ENCODE measurements around the gene MYO5B. TPM values are rescaled to one million over a fixed set of nuclear protein-coding genes. Genes with fewer than 3 reads are reported as not detected.
A peak's percentile ranks its signal among the peaks of the same experiment; 100 is the strongest.

MYO5B gene
- total RNA-seq, 5 donors from 2014 or later (not counting 1 experiment from before 2014, with no cell fraction given) = 0.09 to 0.72 (median 0.50) TPM; not detected in 2

GRCh38 chr18:49967171-49967570, 227.8 kb downstream of the MYO5B start:
- Histone ChIP-seq H3K4me3 (ENCODE audit: control insufficient read depth in 1 of 2, extremely low read depth in 1 of 2, low read length in 1 of 2) (no peak overlapping the region), H3K27ac (ENCODE audit: low read length) (no peak overlapping the region), H3K9me3 (no peaks in the 10 kb centered on the region), H3K36me3 (ENCODE audit: control insufficient read depth in 2 of 2, extremely low read depth in 1 of 2, insufficient read depth in 1 of 2, low read length in 1 of 2) (no peaks in the 10 kb centered on the region), H3K4me1 (ENCODE audit: control insufficient read depth in 1 of 2, extremely low read depth in 1 of 2, insufficient read depth in 2 of 2, low read length in 2 of 2) (no peaks in the 10 kb centered on the region), H3K27me3 (replicated peaks in 1 of 2; ENCODE audit: control insufficient read depth in 2 of 2, extremely low read depth in 1 of 2, insufficient read depth in 2 of 2, low read length in 1 of 2) (peaks cover 0 to 14% of the 10 kb centered on the region in 2 experiments)
- DNase-seq = no peak
- ChIA-PET CTCF (no interaction called here), POLR2A (no interaction called here)
- H3K9me3 Mint-ChIP-seq = no peaks in the 10 kb centered on the region
- peaks cover 0 to under 1% (median 0%) of the 10 kb centered on the region in 3 donors for H3K4me1 Mint-ChIP-seq
- WGBS (ENCODE audit: insufficient coverage) = no CpG with 5 or more reads among the region's 4 CpGs
- no peak overlapping the region for H3K4me3 Mint-ChIP-seq
- H3K36me3 Mint-ChIP-seq = no peaks in the 10 kb centered on the region
- no peak for ATAC-seq (replicated peaks in 1 of 4)
- H3K27me3 Mint-ChIP-seq = peaks cover 9% of the 10 kb centered on the region in 2 donors
- no peak overlapping the region for H3K27ac Mint-ChIP-seq

DNA sequence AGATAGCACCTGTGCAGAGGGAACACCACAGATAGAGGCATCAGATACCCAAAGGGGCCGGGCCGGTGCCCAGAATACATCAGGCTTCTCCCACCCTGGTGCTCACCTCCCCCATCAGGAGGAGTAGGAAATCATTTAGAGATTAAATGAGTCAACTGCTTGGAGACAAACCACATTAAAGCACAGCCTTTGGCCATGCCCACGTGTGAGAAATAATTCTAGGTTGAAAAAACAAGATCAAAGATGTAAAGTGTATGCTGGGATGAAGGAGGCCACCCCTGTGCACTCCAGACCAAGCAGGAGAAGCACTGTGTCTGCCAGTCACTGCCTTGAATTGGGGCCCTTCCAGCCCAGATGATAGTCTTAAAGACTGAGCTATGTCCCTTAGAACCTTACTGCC, 228.9 kb downstream of the MYO5B start:
- peaks cover 9 to 12% (median 10%) of the 10 kb centered on the region in 3 donors for H3K4me1 Mint-ChIP-seq
- no peaks in the 10 kb centered on the region for H3K36me3 Mint-ChIP-seq
- H3K4me3 Mint-ChIP-seq = no peak overlapping the region
- DNase-seq (no peak), ATAC-seq (replicated peaks in 1 of 4) (no peak)
- Histone ChIP-seq H3K27me3 (replicated peaks in 1 of 2; ENCODE audit: control insufficient read depth in 2 of 2, extremely low read depth in 1 of 2, insufficient read depth in 2 of 2, low read length in 1 of 2) (peaks cover 0 to 14% of the 10 kb centered on the region in 2 experiments), H3K9me3 (no peaks in the 10 kb centered on the region), H3K4me1 (ENCODE audit: control insufficient read depth in 1 of 2, extremely low read depth in 1 of 2, insufficient read depth in 2 of 2, low read length in 2 of 2) (peaks cover 0 to under 1% of the 10 kb centered on the region in 2 experiments), H3K36me3 (ENCODE audit: control insufficient read depth in 2 of 2, extremely low read depth in 1 of 2, insufficient read depth in 1 of 2, low read length in 1 of 2) (no peaks in the 10 kb centered on the region), H3K4me3 (ENCODE audit: control insufficient read depth in 1 of 2, extremely low read depth in 1 of 2, low read length in 1 of 2) (no peak overlapping the region), H3K27ac (ENCODE audit: low read length) (no peak overlapping the region)
- H3K9me3 Mint-ChIP-seq = no peaks in the 10 kb centered on the region
- peaks cover 9% of the 10 kb centered on the region in 2 donors for H3K27me3 Mint-ChIP-seq
- WGBS (ENCODE audit: insufficient coverage) = no CpG with 5 or more reads among the region's 3 CpGs
- ChIA-PET CTCF (no interaction called here), POLR2A (no interaction called here)
- H3K27ac Mint-ChIP-seq = no peak overlapping the region

DNA sequence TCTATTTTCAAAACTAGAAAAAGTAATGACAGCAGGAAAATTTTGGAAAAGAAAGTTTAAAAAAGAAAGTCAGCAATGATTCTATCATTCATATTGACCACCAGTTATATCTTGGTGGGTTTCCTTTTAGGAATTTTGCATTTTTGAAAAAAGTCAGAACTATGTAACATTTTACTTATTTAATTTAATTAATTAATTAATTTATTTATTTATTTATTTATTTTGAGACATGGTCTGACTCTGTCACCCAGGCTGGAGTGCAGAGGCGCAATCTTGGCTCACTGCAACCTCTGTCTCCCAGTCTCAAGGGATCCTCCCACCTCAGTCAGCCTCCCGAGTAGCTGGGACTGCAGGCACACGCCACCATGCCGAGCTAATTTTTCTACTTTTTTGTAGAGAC, 231.7 kb downstream of the MYO5B start:
- peaks cover 27 to 40% (median 35%) of the 10 kb centered on the region in 3 donors for H3K4me1 Mint-ChIP-seq
- peaks cover 0 to 25% of the 10 kb centered on the region in 2 experiments for H3K27me3 ChIP-seq (replicated peaks in 1 of 2; ENCODE audit: control insufficient read depth in 2 of 2, extremely low read depth in 1 of 2, insufficient read depth in 2 of 2, low read length in 1 of 2)
- no peak for ATAC-seq (replicated peaks in 1 of 4)
- no peak overlapping the region for H3K4me3 ChIP-seq (ENCODE audit: control insufficient read depth in 1 of 2, extremely low read depth in 1 of 2, low read length in 1 of 2)
- CTCF ChIA-PET = no interaction called here
- no peaks in the 10 kb centered on the region for H3K36me3 Mint-ChIP-seq
- no peaks in the 10 kb centered on the region for H3K9me3 Mint-ChIP-seq
- peaks cover 19 to 20% of the 10 kb centered on the region in 2 donors for H3K27me3 Mint-ChIP-seq
- H3K27ac ChIP-seq (ENCODE audit: low read length) = no peak overlapping the region
- no peak for DNase-seq
- WGBS (ENCODE audit: insufficient coverage) = 100% methylated on average over 2 of the region's 4 CpGs
- no peak overlapping the region for H3K27ac Mint-ChIP-seq
- H3K4me3 Mint-ChIP-seq = no peak overlapping the region
- H3K4me1 ChIP-seq (ENCODE audit: control insufficient read depth in 1 of 2, extremely low read depth in 1 of 2, insufficient read depth in 2 of 2, low read length in 2 of 2) = peaks cover 4 to 24% of the 10 kb centered on the region in 2 experiments
- H3K36me3 ChIP-seq (ENCODE audit: control insufficient read depth in 2 of 2, extremely low read depth in 1 of 2, insufficient read depth in 1 of 2, low read length in 1 of 2) = no peaks in the 10 kb centered on the region
- H3K9me3 ChIP-seq = no peaks in the 10 kb centered on the region
- POLR2A ChIA-PET = no interaction called here

GRCh38 chr18:49961271-49961670, 233.7 kb downstream of the MYO5B start:
- H3K4me1 ChIP-seq (ENCODE audit: control insufficient read depth in 1 of 2, extremely low read depth in 1 of 2, insufficient read depth in 2 of 2, low read length in 2 of 2) = peaks cover 4 to 24% of the 10 kb centered on the region in 2 experiments
- H3K36me3 Mint-ChIP-seq = no peaks in the 10 kb centered on the region
- H3K27ac Mint-ChIP-seq = peak overlapping the region in 1 of 2 donors; percentile 30
- no CpG with 5 or more reads among the region's 2 CpGs for WGBS (ENCODE audit: insufficient coverage)
- peaks cover 27 to 47% (median 35%) of the 10 kb centered on the region in 3 donors for H3K4me1 Mint-ChIP-seq
- POLR2A ChIA-PET = no interaction called here
- ATAC-seq (replicated peaks in 1 of 4) = no peak
- CTCF ChIA-PET = no interaction called here
- no peaks in the 10 kb centered on the region for H3K9me3 Mint-ChIP-seq
- H3K4me3 ChIP-seq (ENCODE audit: control insufficient read depth in 1 of 2, extremely low read depth in 1 of 2, low read length in 1 of 2) = no peak overlapping the region
- H3K27ac ChIP-seq (ENCODE audit: low read length) = no peak overlapping the region
- H3K36me3 ChIP-seq (ENCODE audit: control insufficient read depth in 2 of 2, extremely low read depth in 1 of 2, insufficient read depth in 1 of 2, low read length in 1 of 2) = no peaks in the 10 kb centered on the region
- DNase-seq = no peak
- no peak overlapping the region for H3K4me3 Mint-ChIP-seq
- H3K9me3 ChIP-seq = no peaks in the 10 kb centered on the region
- peaks cover 0 to 35% of the 10 kb centered on the region in 2 experiments for H3K27me3 ChIP-seq (replicated peaks in 1 of 2; ENCODE audit: control insufficient read depth in 2 of 2, extremely low read depth in 1 of 2, insufficient read depth in 2 of 2, low read length in 1 of 2)
- peaks cover 25 to 27% of the 10 kb centered on the region in 2 donors for H3K27me3 Mint-ChIP-seq

DNA sequence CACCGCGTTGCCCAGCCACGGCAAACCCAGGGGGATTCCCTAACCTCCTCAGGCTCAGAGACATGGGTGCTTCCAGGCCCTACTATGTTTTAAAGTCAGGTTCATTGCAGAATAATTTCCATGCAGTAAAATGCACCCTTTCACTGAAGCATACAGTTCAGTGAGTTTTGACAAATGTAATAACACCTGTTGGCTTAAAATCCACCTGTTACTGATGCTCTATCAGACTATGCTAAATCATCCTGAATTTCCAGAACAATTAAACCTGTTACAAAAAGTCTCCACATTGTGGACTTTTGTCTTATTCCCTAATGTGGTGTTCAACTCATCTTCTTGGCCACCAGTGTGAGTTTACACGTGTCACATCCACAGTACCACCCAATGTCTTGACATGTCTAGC, 234.6 kb downstream of the MYO5B start:
- no peak overlapping the region for H3K27ac Mint-ChIP-seq
- peaks cover 28% of the 10 kb centered on the region in 2 donors for H3K27me3 Mint-ChIP-seq
- no peak overlapping the region for H3K4me3 ChIP-seq (ENCODE audit: control insufficient read depth in 1 of 2, extremely low read depth in 1 of 2, low read length in 1 of 2)
- H3K4me1 Mint-ChIP-seq = peaks cover 27 to 47% (median 35%) of the 10 kb centered on the region in 3 donors
- ChIA-PET CTCF (no interaction called here), POLR2A (no interaction called here)
- 90% methylated on average over 2 of the region's 4 CpGs for WGBS (ENCODE audit: insufficient coverage)
- no peak overlapping the region for H3K27ac ChIP-seq (ENCODE audit: low read length)
- DNase-seq (no peak), ATAC-seq (replicated peaks in 1 of 4) (no peak)
- no peaks in the 10 kb centered on the region for H3K36me3 ChIP-seq (ENCODE audit: control insufficient read depth in 2 of 2, extremely low read depth in 1 of 2, insufficient read depth in 1 of 2, low read length in 1 of 2)
- no peaks in the 10 kb centered on the region for H3K9me3 Mint-ChIP-seq
- H3K9me3 ChIP-seq = no peaks in the 10 kb centered on the region
- peaks cover 4 to 24% of the 10 kb centered on the region in 2 experiments for H3K4me1 ChIP-seq (ENCODE audit: control insufficient read depth in 1 of 2, extremely low read depth in 1 of 2, insufficient read depth in 2 of 2, low read length in 2 of 2)
- H3K4me3 Mint-ChIP-seq = no peak overlapping the region
- H3K36me3 Mint-ChIP-seq = no peaks in the 10 kb centered on the region
- H3K27me3 ChIP-seq (replicated peaks in 1 of 2; ENCODE audit: control insufficient read depth in 2 of 2, extremely low read depth in 1 of 2, insufficient read depth in 2 of 2, low read length in 1 of 2) = peaks cover 0 to 32% of the 10 kb centered on the region in 2 experiments

DNA sequence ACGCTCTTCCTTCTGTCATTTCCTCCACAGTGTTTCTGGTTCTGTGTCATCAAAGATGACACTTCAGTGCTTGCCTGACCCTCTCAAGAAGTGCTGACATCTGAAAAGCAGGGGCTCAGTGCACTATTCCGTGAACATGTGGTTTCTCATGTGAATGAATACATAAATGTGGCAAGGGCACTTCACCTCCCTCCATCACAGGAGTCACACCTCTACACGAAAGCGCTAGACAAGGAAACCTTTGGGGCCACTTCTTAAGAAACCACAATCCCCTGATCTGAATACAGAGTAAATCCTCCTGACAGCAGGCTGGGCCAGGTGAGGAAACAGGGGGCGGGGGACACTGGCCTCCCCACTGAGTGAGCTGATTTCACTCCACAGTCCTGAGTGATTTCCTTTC, 235.8 kb downstream of the MYO5B start:
- WGBS (ENCODE audit: insufficient coverage) = 6% methylated on average over 4 of the region's 5 CpGs
- H3K4me1 ChIP-seq (ENCODE audit: control insufficient read depth in 1 of 2, extremely low read depth in 1 of 2, insufficient read depth in 2 of 2, low read length in 2 of 2) = peaks cover 4 to 24% of the 10 kb centered on the region in 2 experiments
- ChIA-PET CTCF (interaction anchor here in 1 of 2 donors (0.6 kb wide), 1 partner anchor 446 kb away, joined by 3 read pairs; no protein-coding TSS in a partner anchor), POLR2A (no interaction called here)
- H3K4me3 ChIP-seq (ENCODE audit: control insufficient read depth in 1 of 2, extremely low read depth in 1 of 2, low read length in 1 of 2) = no peak overlapping the region
- H3K9me3 Mint-ChIP-seq = no peaks in the 10 kb centered on the region
- no peak overlapping the region for H3K27ac ChIP-seq (ENCODE audit: low read length)
- DNase-seq (peak in 1 of 35 experiments; percentile 34), ATAC-seq (replicated peaks in 1 of 4) (peak in 2 of 4 experiments; percentile 61 to 66)
- H3K27ac Mint-ChIP-seq = no peak overlapping the region
- no peaks in the 10 kb centered on the region for H3K36me3 Mint-ChIP-seq
- no peak overlapping the region for H3K4me3 Mint-ChIP-seq
- H3K27me3 Mint-ChIP-seq = peaks cover 24 to 26% of the 10 kb centered on the region in 2 donors
- peaks cover 27 to 47% (median 35%) of the 10 kb centered on the region in 3 donors for H3K4me1 Mint-ChIP-seq
- H3K9me3 ChIP-seq = no peaks in the 10 kb centered on the region
- peaks cover 0 to 32% of the 10 kb centered on the region in 2 experiments for H3K27me3 ChIP-seq (replicated peaks in 1 of 2; ENCODE audit: control insufficient read depth in 2 of 2, extremely low read depth in 1 of 2, insufficient read depth in 2 of 2, low read length in 1 of 2)
- no peaks in the 10 kb centered on the region for H3K36me3 ChIP-seq (ENCODE audit: control insufficient read depth in 2 of 2, extremely low read depth in 1 of 2, insufficient read depth in 1 of 2, low read length in 1 of 2)

DNA sequence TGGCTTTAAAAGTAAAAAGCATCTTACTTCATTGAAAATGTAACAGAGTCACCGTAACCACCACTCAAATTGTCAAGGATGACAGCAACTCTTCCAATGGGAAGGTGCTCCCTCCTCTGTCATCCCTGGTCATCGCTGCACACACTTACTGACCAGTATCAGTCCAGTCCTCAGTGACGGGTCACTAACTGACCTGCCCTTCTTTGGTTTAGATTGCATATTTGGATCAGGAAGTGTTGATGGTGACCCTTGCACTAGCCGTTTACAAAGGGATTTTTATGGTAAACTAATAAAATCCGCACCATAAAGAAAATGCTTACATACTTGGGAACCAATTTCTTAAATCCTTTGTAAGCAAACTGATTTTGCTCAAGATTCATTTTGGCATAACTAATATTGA, 239.7 kb downstream of the MYO5B start:
- H3K27ac ChIP-seq (ENCODE audit: low read length) = no peak overlapping the region
- no peaks in the 10 kb centered on the region for H3K36me3 ChIP-seq (ENCODE audit: control insufficient read depth in 2 of 2, extremely low read depth in 1 of 2, insufficient read depth in 1 of 2, low read length in 1 of 2)
- Mint-ChIP-seq H3K36me3 (no peaks in the 10 kb centered on the region), H3K27me3 (peaks cover 24 to 25% of the 10 kb centered on the region in 2 donors), H3K27ac (no peak overlapping the region), H3K4me1 (peaks cover 22 to 55% (median 40%) of the 10 kb centered on the region in 3 donors), H3K9me3 (no peaks in the 10 kb centered on the region), H3K4me3 (no peak overlapping the region)
- ChIA-PET CTCF (no interaction called here), POLR2A (no interaction called here)
- H3K4me3 ChIP-seq (ENCODE audit: control insufficient read depth in 1 of 2, extremely low read depth in 1 of 2, low read length in 1 of 2) = no peak overlapping the region
- H3K27me3 ChIP-seq (replicated peaks in 1 of 2; ENCODE audit: control insufficient read depth in 2 of 2, extremely low read depth in 1 of 2, insufficient read depth in 2 of 2, low read length in 1 of 2) = peaks cover 0 to 31% of the 10 kb centered on the region in 2 experiments
- no peaks in the 10 kb centered on the region for H3K9me3 ChIP-seq
- DNase-seq (no peak), ATAC-seq (replicated peaks in 1 of 4) (no peak)
- no CpG with 5 or more reads among the region's 5 CpGs for WGBS (ENCODE audit: insufficient coverage)
- H3K4me1 ChIP-seq (ENCODE audit: control insufficient read depth in 1 of 2, extremely low read depth in 1 of 2, insufficient read depth in 2 of 2, low read length in 2 of 2) = peaks cover 3 to 28% of the 10 kb centered on the region in 2 experiments
